MCF 10A (cell line): ENCODE data around the gene GAD2. TPM values are rescaled to one million over a fixed set of nuclear protein-coding genes. Genes with fewer than 3 reads are reported as not detected.

Experiments used
- BruUV-seq: library from RNA; stranded (reverse); fragments of 400-500 nt; replicated peaks from 2 replicates; lab custom pipeline; 2021; lab: Mats Ljungman, UMichigan
- CTCF ChIA-PET: fragments of 300-600 bp; sonication (Branson Sonifier 250); formaldehyde crosslinking; extraction: SDS; loops from one replicate; lab custom pipeline; 2021; ENCODE audit warnings: antibody characterized with exemption, inconsistent platforms; lab: Yijun Ruan, JAX
- POLR2A ChIA-PET: fragments of 300-600, 350-650 bp; sonication (Branson Sonifier 250); formaldehyde crosslinking; extraction: SDS; loops from one replicate; lab custom pipeline; 2020; ENCODE audit warnings: antibody characterized with exemption, inconsistent platforms; lab: Yijun Ruan, JAX
- DNase-seq: peaks from one replicate; pipeline ENCODE4 v3.0.0-alpha.2; 2018; ENCODE audit not compliant: unreplicated experiment
- H3K27ac Mint-ChIP-seq: one replicate; pipeline ENCODE4 v1.8.0; 2022; ENCODE audit warnings: mild to moderate bottlenecking, low read depth, mixed read lengths; ENCODE audit not compliant: unreplicated experiment
- H3K27me3 Mint-ChIP-seq: one replicate; pipeline ENCODE4 v1.8.0; 2022; ENCODE audit warnings: mixed read lengths; ENCODE audit not compliant: insufficient read depth, unreplicated experiment
- H3K36me3 Mint-ChIP-seq: one replicate; pipeline ENCODE4 v1.8.0; 2022; ENCODE audit warnings: mild to moderate bottlenecking, moderate library complexity, mixed read lengths; ENCODE audit not compliant: insufficient read depth, unreplicated experiment
- H3K4me1 Mint-ChIP-seq: one replicate; pipeline ENCODE4 v1.8.0; 2022; ENCODE audit warnings: mixed read lengths; ENCODE audit not compliant: insufficient read depth, unreplicated experiment
- H3K4me3 Mint-ChIP-seq: one replicate; pipeline ENCODE4 v1.8.0; 2022; ENCODE audit warnings: mild to moderate bottlenecking, moderate library complexity, mixed read lengths; ENCODE audit not compliant: unreplicated experiment
- H3K9me3 Mint-ChIP-seq: one replicate; pipeline ENCODE4 v1.8.0; 2022; ENCODE audit warnings: mixed read lengths; ENCODE audit not compliant: unreplicated experiment
- intact Hi-C: fragments of 100-400 bp; cut with micrococcal nuclease; formaldehyde crosslinking; loops from 2 replicates; pipeline ENCODE4 v1.14.1; 2022
- total RNA-seq: library from RNA; stranded (reverse); gene quantifications from 2 replicates; pipeline ENCODE4 v1.2.3, GENCODE V29; 2022
- TF ChIP-seq, protein P1 (sequence below): fragments of 200-600 bp; IDR thresholded peaks from one replicate; pipeline ENCODE4 v1.8.0; 2022; ENCODE audit warnings: antibody characterized with exemption, mild to moderate bottlenecking; ENCODE audit not compliant: unreplicated experiment

Gene GAD2
- total RNA-seq, 1 experiment from 2014 or later, result not detected

GRCh38 chr10:26215935-26216584 lies 514 bp upstream of the GAD2 start:
- CTCF ChIA-PET, result no interaction called here
- Mint-ChIP-seq H3K36me3 (no peaks in the 10 kb centered on the region), H3K4me3 (no peak overlapping the region)

GRCh38 chr10:26217396-26218086 lies 967 bp downstream of the GAD2 start:
- no peak for DNase-seq
- H3K4me1 Mint-ChIP-seq, result peaks cover 6% of the 10 kb centered on the region
- peaks cover 6% of the 10 kb centered on the region for H3K9me3 Mint-ChIP-seq
- H3K27me3 Mint-ChIP-seq, result peaks cover 71% of the 10 kb centered on the region
- H3K36me3 Mint-ChIP-seq, result no peaks in the 10 kb centered on the region
- H3K4me3 Mint-ChIP-seq, result no peak overlapping the region
- H3K27ac Mint-ChIP-seq, result no peak overlapping the region
- TF ChIP-seq, protein P1, sequence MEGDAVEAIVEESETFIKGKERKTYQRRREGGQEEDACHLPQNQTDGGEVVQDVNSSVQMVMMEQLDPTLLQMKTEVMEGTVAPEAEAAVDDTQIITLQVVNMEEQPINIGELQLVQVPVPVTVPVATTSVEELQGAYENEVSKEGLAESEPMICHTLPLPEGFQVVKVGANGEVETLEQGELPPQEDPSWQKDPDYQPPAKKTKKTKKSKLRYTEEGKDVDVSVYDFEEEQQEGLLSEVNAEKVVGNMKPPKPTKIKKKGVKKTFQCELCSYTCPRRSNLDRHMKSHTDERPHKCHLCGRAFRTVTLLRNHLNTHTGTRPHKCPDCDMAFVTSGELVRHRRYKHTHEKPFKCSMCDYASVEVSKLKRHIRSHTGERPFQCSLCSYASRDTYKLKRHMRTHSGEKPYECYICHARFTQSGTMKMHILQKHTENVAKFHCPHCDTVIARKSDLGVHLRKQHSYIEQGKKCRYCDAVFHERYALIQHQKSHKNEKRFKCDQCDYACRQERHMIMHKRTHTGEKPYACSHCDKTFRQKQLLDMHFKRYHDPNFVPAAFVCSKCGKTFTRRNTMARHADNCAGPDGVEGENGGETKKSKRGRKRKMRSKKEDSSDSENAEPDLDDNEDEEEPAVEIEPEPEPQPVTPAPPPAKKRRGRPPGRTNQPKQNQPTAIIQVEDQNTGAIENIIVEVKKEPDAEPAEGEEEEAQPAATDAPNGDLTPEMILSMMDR, result no peak
- no TSS peak for BruUV-seq
- ChIA-PET CTCF (no interaction called here), POLR2A (no interaction called here)
- intact Hi-C loops, result no loop called here

More at GRCh38 chr10:26215935-26216584, 514 bp upstream of the GAD2 start:
- no peak for DNase-seq
- Mint-ChIP-seq H3K27me3 (peaks cover 56% of the 10 kb centered on the region), H3K9me3 (peaks cover 6% of the 10 kb centered on the region), H3K27ac (no peak overlapping the region), H3K4me1 (peaks cover 6% of the 10 kb centered on the region)
- TF ChIP-seq, protein P1, result no peak
- POLR2A ChIA-PET, result no interaction called here
- BruUV-seq, result no TSS peak
- intact Hi-C loops, result no loop called here

DNA sequence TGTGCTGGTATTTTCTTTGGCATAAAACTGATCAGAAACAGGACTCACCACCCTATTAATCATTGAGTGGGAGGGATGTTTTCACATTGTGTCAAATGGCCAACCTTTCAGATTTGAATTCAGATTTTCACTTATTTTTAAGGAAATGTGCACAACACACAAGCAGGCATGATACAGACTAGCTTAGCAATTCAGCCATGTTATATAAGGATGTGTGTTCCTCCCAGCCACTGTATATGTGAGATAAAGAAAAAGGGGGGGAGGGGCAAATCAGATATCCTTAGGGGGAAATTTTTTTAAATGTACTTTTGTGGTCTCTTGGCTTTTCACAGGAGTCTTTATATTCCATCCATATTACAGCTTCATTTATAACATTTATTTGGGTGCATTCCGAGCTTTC lies 3.1 kb downstream of the GAD2 start:
- peaks cover 82% of the 10 kb centered on the region for H3K27me3 Mint-ChIP-seq
- CTCF ChIA-PET, result no interaction called here
- intact Hi-C loops, result no loop called here
- H3K27ac Mint-ChIP-seq, result no peak overlapping the region
- TF ChIP-seq, protein P1, result no peak
- BruUV-seq, result no TSS peak
- H3K4me1 Mint-ChIP-seq, result peaks cover 6% of the 10 kb centered on the region
- H3K4me3 Mint-ChIP-seq, result no peak overlapping the region
- POLR2A ChIA-PET, result no interaction called here
- DNase-seq, result no peak
- H3K9me3 Mint-ChIP-seq, result peaks cover 6% of the 10 kb centered on the region
- H3K36me3 Mint-ChIP-seq, result no peaks in the 10 kb centered on the region

DNA sequence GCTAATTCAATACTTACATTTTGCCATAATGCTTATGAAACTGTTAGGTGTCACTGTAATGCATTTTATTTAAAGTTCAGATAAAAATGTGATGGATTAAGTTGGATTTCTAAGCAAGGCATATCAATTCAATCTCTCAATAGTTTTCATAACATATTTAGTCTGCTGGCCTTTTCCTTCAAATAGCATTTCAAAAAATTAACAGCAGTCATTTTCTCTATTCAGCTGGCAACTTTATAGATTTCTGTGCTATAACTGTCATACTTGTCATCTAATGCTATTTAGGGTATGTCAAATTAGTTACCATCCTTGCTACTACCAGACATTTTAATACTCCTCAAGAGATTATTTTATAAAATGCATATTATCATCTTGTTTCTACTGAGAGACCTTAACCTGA lies 4.3 kb downstream of the GAD2 start:
- no peak overlapping the region for H3K4me3 Mint-ChIP-seq
- H3K4me1 Mint-ChIP-seq, result peaks cover 6% of the 10 kb centered on the region
- no peak overlapping the region for H3K27ac Mint-ChIP-seq
- no peaks in the 10 kb centered on the region for H3K36me3 Mint-ChIP-seq
- TF ChIP-seq, protein P1, result no peak
- no TSS peak for BruUV-seq
- intact Hi-C loops, result no loop called here
- DNase-seq, result no peak
- ChIA-PET CTCF (no interaction called here), POLR2A (no interaction called here)
- peaks cover 86% of the 10 kb centered on the region for H3K27me3 Mint-ChIP-seq
- H3K9me3 Mint-ChIP-seq, result peaks cover 1% of the 10 kb centered on the region
